GM06990 (cell line): ENCODE measurements around the gene GTF2A1.

Experiments used
- DNase-seq: peaks from one replicate; pipeline ENCODE4 v3.0.0-alpha.2; 2011; ENCODE audit not compliant: insufficient read length; ENCODE audit errors: extremely low read depth
- H3K27me3 ChIP-seq: replicated peaks from 2 replicates; pipeline ENCODE4 v1.6.0; 2011; ENCODE audit warnings: low read length; ENCODE audit not compliant: control insufficient read depth, insufficient read depth
- H3K36me3 ChIP-seq: 2 replicates; pipeline ENCODE4 v1.5.1; 2011; ENCODE audit warnings: low read length; ENCODE audit not compliant: control insufficient read depth, insufficient read depth
- H3K4me3 ChIP-seq: replicated peaks from 2 replicates; pipeline ENCODE4 v1.5.1; 2011; ENCODE audit warnings: low read depth, mild to moderate bottlenecking, control low read depth, low read length
- TF ChIP-seq, protein P1 (sequence below): IDR thresholded peaks from 2 replicates; pipeline ENCODE4 v1.5.1; 2011; ENCODE audit warnings: low read length, control low read depth, mild to moderate bottlenecking, inconsistent platforms; ENCODE audit not compliant: insufficient read depth, poor library complexity, severe bottlenecking

Gene GTF2A1

DNA sequence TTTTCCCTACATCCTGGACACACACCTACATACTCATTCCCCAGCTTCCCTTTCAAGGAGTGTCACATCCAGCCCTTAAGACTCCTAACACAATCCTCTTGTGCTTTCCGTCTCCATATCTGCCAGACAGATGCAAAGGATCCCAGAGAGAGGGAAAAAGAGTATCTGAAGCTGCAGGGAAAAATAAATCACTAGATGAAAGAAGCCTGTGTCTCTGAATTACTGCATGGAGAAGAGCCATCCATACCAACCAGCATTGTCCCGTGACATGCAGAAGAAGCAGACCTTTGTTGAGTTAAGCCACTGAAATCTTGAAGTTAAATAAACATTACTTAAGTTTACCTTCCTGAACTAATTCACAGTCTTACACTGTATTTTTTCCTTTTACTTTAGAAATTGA, 54.6 kb downstream of the GTF2A1 start:
- Histone ChIP-seq H3K36me3 (no peaks in the 10 kb centered on the region), H3K4me3 (no peak overlapping the region), H3K27me3 (no peaks in the 10 kb centered on the region)
- DNase-seq: no peak
- TF ChIP-seq, protein P1, sequence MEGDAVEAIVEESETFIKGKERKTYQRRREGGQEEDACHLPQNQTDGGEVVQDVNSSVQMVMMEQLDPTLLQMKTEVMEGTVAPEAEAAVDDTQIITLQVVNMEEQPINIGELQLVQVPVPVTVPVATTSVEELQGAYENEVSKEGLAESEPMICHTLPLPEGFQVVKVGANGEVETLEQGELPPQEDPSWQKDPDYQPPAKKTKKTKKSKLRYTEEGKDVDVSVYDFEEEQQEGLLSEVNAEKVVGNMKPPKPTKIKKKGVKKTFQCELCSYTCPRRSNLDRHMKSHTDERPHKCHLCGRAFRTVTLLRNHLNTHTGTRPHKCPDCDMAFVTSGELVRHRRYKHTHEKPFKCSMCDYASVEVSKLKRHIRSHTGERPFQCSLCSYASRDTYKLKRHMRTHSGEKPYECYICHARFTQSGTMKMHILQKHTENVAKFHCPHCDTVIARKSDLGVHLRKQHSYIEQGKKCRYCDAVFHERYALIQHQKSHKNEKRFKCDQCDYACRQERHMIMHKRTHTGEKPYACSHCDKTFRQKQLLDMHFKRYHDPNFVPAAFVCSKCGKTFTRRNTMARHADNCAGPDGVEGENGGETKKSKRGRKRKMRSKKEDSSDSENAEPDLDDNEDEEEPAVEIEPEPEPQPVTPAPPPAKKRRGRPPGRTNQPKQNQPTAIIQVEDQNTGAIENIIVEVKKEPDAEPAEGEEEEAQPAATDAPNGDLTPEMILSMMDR: no peak

DNA sequence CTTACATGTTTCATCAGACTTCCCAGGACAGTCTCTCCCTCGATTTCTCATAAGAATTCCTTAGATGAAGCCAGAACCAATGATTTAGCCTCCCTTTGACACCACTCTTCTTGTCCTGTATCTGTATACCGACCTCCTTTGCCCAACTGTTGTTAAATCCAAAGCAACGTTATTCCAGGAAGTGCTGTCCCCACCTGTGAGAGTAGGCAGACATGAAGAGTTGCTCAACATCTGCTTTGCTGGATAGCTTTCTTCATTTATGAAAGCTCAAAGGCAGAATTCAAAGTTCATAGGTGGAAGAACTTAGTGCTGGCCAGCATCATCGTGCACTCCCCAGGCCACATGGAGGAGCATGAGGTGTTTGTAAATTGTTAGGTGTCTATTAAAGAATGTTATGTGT, 55.6 kb downstream of the GTF2A1 start:
- Histone ChIP-seq H3K4me3 (no peak overlapping the region), H3K36me3 (no peaks in the 10 kb centered on the region), H3K27me3 (no peaks in the 10 kb centered on the region)
- no peak for DNase-seq
- TF ChIP-seq, protein P1: no peak

- TF ChIP-seq, protein P1: peak; percentile 82
- peak; percentile 37 for DNase-seq
- H3K27me3 ChIP-seq: no peaks in the 10 kb centered on the region
- no peak overlapping the region for H3K4me3 ChIP-seq
- H3K36me3 ChIP-seq: no peaks in the 10 kb centered on the region
Measured at GRCh38 chr14:81164167-81164774, 56.5 kb downstream of the GTF2A1 start.

DNA sequence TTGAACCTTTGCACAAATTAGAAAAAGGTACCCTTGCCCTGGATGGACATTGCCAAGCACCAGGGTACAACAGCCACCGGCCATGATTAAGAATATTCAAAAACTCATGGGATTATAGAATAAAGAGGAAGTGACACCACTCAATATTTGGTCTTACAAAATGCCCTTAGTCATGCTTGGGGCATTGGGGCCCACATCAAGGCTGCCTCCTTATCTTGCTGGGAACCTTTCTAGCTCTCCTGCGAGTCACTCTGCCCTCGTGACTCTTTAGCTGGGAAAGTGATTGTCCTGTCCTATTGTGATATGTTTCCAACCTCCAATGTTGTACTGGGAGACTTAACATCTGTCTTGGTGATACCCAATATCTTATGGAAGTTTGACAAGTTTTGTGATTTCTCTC, 57.8 kb downstream of the GTF2A1 start:
- TF ChIP-seq, protein P1: no peak
- Histone ChIP-seq H3K4me3 (no peak overlapping the region), H3K27me3 (no peaks in the 10 kb centered on the region), H3K36me3 (no peaks in the 10 kb centered on the region)
- DNase-seq: no peak

- Histone ChIP-seq H3K4me3 (no peak overlapping the region), H3K27me3 (no peaks in the 10 kb centered on the region), H3K36me3 (no peaks in the 10 kb centered on the region)
- TF ChIP-seq, protein P1: no peak
- DNase-seq: no peak
Measured at GRCh38 chr14:81161749-81162148, 59.0 kb downstream of the GTF2A1 start.

- TF ChIP-seq, protein P1: no peak
- no peak overlapping the region for H3K4me3 ChIP-seq
- no peak for DNase-seq
- H3K27me3 ChIP-seq: no peaks in the 10 kb centered on the region
- H3K36me3 ChIP-seq: no peaks in the 10 kb centered on the region
Measured at GRCh38 chr14:81161088-81161487, 59.7 kb downstream of the GTF2A1 start.
